GM21529 (cell line): ENCODE results near the gene IMMT.
A peak's percentile ranks its signal among the peaks of the same experiment; 100 is the strongest.

Source experiments
- ATAC-seq: cut with Tn5 transposase; IDR thresholded peaks from one replicate; pipeline ENCODE4 v1.9.1; 2021; ENCODE audit not compliant: unreplicated experiment

IMMT gene

DNA sequence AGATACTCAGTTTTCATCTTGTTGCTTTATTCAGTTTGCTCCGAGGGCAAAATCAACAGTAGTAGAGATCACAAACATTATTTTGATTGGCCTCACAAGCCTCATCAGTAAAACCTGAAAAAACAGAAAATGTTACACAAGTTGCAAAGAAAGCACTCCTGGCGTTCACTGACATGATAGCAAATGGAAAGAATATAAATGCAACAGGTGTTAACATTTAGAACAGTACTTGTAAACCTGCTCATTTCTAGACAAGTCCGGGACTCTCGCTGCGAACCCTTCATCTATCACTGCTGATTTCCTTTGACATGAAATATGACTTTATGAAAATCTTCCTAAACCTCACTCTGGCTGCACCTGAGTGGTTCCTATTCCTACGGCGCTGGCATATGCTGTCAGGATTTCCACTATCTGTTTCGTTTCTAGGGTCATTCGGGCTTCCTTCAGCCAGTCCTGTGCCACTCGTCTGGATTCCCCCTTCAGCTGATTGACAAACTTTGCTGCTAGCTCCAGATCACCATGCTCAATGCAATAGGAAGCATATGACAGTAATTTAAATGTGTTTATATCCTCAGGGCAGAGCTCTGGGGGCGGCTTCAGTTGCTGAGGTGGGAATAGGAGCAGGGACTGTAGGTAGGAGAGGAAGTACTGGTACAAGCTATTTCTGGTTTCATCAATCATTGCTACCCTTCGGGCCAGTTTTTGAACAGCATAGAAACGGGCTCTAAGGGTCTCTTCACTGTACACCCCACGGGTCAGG, 51.2 kb downstream of the IMMT start:
- ATAC-seq, result no peak

DNA sequence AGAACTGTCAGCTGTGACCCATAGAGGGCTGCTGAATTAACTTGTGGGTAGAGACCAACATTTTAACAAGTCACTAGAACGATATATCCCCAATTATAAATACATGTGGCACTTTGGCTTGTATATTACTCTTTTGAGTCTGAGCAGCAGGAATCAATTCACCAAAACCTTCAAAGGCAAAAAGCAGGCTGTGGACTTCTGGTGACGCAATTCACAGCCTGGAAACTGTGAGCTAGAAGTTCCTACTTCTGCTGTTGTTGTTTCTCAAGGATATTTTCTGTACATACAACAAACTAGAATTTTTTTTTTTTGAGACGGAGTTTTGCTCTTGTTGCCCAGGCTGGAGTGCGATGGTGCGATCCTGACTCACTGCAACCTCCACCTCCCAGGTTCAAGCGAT, 52.0 kb downstream of the IMMT start:
- ATAC-seq, result no peak

DNA sequence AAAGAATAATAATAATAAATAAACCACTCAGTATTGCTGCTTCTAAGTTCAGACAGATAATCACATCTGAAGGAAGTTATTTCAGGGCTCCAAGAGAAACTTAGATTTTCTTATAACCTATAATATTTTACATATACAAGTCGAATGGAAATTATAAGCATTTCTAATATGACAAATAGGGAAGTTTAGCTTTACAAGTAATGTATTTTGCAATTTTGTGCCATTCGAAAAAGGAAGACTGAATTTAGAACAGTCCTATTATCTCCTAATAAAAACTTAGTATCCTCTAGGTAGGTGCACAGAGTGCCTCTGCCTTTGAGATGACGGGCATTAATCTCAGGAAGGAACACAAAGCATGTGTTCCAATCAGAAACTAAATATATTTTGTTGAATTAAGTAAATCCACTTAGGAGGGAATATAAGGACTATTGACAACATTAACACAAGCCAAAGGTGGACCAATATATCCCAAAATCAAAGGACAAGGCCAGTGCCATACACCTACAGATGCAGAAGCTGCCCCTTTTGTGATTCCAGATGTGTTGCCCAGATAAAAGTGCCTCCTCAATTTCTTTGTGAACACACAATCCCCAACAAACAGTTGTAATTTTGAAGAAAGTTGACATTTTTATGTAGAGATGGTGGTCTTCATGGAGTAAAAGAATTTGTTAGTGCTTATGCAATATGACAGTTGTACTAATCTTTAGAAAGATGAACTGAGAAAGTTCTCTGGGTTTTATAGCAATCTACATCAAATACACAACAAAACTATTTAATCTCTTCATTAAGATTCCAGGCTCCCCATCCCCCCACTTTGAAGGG, 52.6 kb downstream of the IMMT start:
- ATAC-seq, result no peak

- ATAC-seq, result no peak
These were observed 54.3 kb downstream of the IMMT start for GRCh38 chr2:86140969-86141392.

GRCh38 chr2:86139981-86140380, 55.3 kb downstream of the IMMT start:
- no peak for ATAC-seq

DNA sequence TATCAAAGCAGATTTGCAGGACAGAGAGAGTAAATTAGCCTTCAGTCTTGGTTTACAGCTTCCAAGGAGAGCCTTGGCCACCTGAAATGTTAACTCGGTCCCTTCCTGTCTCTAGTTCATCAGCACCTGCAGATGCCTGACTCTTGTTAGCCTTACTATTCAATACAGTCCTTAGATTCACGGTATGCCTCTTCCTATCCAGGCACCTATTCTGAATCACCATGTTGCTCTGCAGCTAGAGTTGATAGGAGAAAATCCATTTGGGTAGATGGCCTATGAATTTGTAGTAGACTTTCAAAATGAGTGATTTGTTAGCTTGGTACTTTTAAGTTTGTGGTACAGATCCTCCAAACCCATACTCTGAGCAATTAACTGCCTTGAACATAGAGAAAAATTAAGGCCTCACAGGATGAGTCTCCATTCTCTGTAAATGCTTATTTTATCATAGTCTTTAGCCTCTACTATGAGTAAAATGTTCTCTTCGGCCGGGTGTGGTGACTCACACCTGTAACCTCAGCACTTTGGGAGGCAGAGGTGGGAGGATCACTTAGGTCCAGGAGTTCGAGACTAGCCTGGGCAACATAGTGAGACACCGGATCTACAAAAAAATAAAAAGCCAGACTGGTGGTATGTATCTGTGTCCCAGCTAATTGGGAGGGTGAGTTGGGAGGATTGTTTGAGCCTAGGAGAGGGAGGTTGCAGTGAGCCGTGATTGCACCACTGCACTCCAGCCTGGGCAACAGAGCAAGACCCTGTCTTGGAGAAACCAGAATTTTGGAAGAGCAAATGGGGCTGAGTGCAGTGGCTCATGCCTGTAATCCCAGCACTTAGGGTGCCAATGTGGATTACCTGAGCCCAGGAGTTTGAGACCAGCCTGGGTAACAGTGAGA, 56.3 kb downstream of the IMMT start:
- no peak for ATAC-seq

- ATAC-seq, result no peak
These were observed 59.1 kb downstream of the IMMT start for GRCh38 chr2:86136141-86136540.

- no peak for ATAC-seq
These were observed 59.6 kb downstream of the IMMT start for GRCh38 chr2:86135653-86136052.

- ATAC-seq, result no peak
These were observed 60.6 kb downstream of the IMMT start for GRCh38 chr2:86134709-86135108.

GRCh38 chr2:86124683-86125082, 70.6 kb downstream of the IMMT start:
- no peak for ATAC-seq

DNA sequence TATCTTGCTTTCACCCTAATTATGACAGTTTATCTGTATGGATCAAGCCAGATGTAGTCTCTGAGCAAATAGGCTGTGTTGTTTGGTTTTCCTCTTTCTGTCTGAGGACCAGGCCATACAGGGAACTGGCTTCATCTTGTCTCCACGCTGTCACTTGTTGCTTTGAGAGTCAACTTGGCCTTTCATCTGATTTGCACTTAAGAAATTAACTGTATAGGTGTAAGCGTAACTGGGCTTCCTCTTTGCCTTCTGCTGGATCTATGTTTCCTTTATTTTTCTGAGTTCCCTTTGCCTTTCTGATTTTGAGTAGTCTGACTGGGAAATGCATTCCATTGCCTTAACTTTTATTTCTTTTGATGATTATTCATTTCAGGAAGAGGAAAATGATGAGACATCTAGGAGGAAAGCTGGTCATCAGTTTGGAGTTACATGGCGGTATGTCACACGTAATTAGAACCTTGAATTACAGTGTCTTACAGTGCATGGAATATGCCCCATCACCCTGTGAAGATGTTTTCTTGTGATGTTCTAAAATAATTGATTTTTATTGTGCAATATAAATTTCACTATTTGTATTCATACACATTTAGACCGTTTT, 71.8 kb downstream of the IMMT start:
- ATAC-seq, result no peak

- no peak for ATAC-seq
These were observed 77.1 kb downstream of the IMMT start for GRCh38 chr2:86118130-86118529.

DNA sequence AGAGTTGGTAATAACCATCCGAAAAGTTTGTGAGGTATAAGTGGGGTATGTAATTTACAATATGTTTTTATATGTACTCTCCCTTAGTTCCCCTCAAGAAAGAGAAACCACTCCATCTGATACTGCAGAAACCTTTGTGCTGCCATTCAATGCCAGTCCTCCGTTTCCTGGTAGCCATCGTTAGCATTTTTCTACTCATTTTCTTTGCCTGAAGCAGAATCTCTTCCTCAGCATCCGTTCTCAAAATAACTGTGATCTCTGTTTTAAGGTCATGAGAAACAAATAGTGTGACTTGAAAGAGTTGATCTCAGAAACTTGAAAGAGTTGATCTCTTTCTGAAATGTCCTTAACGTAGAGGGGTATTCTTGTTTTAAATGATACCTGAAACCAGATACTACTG, 88.2 kb downstream of the IMMT start:
- no peak for ATAC-seq

GRCh38 chr2:86105969-86106945, 89.0 kb downstream of the IMMT start, which contains the start of gene PTCD3:
TSS of gene PTCD3 (plus strand) at chr2:86106235. CDS start at chr2:86106248, 13 bp downstream.
- ATAC-seq, result peak; percentile 89

DNA sequence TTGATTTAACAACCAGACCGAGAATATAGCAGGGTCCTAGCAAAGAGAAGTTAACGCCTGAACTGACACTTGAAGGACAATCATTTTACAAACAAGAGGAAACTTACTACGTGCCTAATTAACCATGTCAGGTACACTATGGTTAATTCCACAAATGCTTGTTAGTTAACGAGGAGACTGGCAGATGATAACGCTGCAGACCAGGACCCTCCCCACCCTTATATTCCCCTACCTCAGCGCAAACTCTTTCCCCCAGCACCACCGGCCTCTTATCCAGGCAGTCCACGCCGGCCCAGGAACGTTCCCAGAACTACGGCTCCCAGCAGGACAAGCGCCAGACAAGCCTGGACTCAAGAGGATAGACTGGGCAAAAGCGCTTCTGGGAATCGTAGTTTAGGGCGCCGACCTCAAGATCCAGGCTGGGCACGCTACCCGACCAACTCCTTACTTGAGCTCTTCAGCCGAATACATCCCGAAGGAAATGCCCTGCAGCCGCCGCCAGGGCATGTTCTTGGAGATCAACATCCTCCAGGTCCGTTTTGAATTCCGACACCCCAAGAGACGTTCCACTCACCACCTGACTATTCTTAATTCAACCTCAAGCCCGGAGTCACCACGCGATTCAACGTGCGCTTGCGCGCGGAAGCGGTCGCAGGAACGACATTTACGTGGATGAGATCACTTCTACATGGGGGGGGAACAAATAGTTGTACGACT, 89.9 kb downstream of the IMMT start, which contains the start of gene POLR1A:
POLR1A (minus strand) TSS at position 635 of the 717 bp plus-strand sequence; CDS start at position 525, 110 bp downstream.
- ATAC-seq, result peak; percentile 71

DNA sequence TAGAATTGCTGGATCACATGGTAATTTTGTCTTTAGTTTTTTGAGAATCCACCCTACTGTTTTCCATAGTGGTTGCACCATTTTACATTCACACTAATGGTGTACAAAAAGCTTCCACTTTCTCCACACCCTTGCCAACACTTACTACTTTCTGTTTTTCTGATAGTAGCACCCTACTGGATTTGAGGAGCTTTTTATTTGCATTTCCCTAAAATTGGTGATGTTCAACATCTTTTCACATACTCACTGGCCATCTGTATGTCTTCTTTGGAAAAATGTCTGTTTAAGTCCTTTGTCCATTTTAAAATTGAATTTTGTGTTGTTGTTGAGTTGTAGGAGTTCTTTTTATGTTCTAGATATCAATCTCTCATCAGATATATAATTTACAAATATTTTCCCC, 93.1 kb downstream of the IMMT start:
- ATAC-seq, result no peak

DNA sequence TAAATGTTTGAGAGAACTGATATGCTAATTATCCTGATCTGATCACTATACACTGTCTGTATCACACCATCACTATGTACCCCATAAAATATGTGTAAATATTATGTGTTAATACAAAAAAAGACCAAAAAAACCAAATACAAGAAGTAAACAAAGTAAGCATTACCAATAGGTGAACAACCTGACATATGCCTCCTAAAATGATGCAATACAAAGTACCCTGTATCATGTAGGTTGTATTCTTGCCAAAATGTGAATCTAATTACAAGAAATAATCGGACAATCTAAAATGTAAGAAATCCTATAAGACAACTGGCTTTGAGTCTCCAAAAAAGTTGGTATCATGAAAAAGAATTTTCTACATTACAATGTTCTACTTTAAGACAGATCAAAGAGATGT, 97.3 kb downstream of the IMMT start:
- ATAC-seq, result no peak

GRCh38 chr2:86097114-86097896, 98.0 kb downstream of the IMMT start:
- no peak for ATAC-seq
